ENCODE data around the gene CLHC1.

The CLHC1 gene

DNA sequence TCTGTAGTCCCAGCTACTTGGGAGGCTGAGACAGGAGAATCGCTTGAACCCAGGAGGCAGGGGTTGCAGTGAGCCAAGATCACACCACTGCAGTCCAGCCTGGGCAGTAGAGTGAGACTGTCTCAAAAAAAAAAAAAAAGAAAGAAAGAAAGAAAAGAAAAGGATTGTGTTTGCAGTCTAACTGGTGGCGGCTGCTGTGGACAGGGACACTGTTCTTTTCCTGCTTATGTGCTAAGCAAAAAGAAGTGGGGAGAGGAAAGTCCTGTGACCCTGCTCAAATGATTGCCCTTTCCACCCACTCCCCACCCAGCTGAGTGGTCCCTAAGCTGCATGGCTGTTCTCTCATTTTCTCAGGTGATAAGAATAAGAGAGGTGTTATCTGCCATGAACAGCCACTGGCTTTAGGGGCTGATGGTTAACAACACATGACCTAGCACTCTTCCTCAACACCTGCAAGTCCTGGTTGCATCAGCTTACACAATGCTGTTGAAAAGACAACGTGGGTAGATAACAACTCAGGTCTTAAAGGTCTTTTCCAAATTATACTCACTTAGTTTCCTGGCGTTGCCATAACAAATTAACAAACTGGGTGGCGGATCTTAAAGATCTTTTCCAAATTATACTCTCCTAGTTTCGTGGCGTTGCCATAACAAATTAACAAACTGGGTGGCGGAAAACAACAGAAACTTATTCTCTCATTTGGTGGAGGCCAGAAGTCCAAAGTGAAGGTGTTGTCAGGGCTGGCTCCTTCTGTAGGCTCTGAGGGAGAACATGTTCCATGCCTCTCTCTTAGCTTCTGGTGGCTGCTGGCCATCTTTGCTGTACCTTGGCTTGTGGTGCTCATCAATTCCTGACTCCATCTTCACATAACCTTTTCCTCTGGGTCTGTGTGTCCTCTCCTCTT is 91.5 kb downstream of the CLHC1 start:
- Histone ChIP-seq H3K4me2 (ENCODE audit: insufficient read depth, low read length) (no peak overlapping the region), H3K9me3 (ENCODE audit: insufficient read depth, low read length, severe bottlenecking) (no peaks in the 10 kb centered on the region), H4K20me1 (ENCODE audit: insufficient read depth, low read length) (no peaks in the 10 kb centered on the region), H2AFZ (ENCODE audit: low read depth, low read length) (no peak overlapping the region), H3K4me3 (ENCODE audit: low read depth in 1 of 2, low read length in 2 of 2) (no peak overlapping the region), H3K4me1 (ENCODE audit: insufficient read depth, low read length) (peaks cover 10% of the 10 kb centered on the region), H3K9ac (ENCODE audit: low read depth, low read length) (no peak overlapping the region), H3K36me3 (ENCODE audit: insufficient read depth, low read length) (no peaks in the 10 kb centered on the region), H3K27ac (ENCODE audit: low read length) (peak overlapping the region; percentile 23; the same call in 1 of the 2 replicates), H3K79me2 (ENCODE audit: insufficient read depth, low read length) (no peaks in the 10 kb centered on the region), H3K27me3 (ENCODE audit: insufficient read depth, low read length, poor library complexity) (no peaks in the 10 kb centered on the region)
- no peak for TF ChIP-seq EZH2 (IDR thresholded peaks at IDR 0.05; ENCODE audit: borderline replicate concordance, low read depth, low read length, severe bottlenecking)
- peak; percentile 20 for DNase-seq
- ATAC-seq (ENCODE audit: insufficient read depth, low read depth) = peak; percentile 63

DNA sequence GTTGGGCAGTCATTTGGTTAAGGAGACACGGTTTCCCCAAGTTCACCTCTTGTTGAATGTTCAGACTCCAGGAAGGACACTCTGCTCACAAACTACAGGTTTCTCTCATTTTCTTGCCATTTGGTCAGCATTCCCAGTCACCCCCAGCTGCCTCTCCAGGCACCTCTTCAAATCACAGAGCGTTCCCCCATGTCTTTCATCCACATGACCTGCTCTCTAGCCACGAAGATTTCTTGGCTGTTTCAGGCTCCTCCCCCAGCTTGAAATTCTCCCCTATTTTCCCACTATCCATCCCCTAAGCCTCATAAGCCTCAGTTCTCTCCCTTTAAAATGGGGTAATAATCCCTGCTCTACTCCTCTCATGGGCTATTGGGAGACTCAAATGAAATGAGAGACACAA is 92.8 kb downstream of the CLHC1 start:
- Histone ChIP-seq H3K9ac (ENCODE audit: low read depth, low read length) (no peak overlapping the region), H3K4me1 (ENCODE audit: insufficient read depth, low read length) (peaks cover 16% of the 10 kb centered on the region), H3K4me2 (ENCODE audit: insufficient read depth, low read length) (no peak overlapping the region), H3K4me3 (ENCODE audit: low read depth in 1 of 2, low read length in 2 of 2) (no peak overlapping the region), H2AFZ (ENCODE audit: low read depth, low read length) (no peak overlapping the region), H3K9me3 (ENCODE audit: insufficient read depth, low read length, severe bottlenecking) (no peaks in the 10 kb centered on the region), H3K27ac (ENCODE audit: low read length) (no peak overlapping the region), H4K20me1 (ENCODE audit: insufficient read depth, low read length) (no peaks in the 10 kb centered on the region), H3K36me3 (ENCODE audit: insufficient read depth, low read length) (no peaks in the 10 kb centered on the region), H3K27me3 (ENCODE audit: insufficient read depth, low read length, poor library complexity) (no peaks in the 10 kb centered on the region), H3K79me2 (ENCODE audit: insufficient read depth, low read length) (no peaks in the 10 kb centered on the region)
- no peak for TF ChIP-seq EZH2 (IDR thresholded peaks at IDR 0.05; ENCODE audit: borderline replicate concordance, low read depth, low read length, severe bottlenecking)
- TF ChIP-seq, protein P1, sequence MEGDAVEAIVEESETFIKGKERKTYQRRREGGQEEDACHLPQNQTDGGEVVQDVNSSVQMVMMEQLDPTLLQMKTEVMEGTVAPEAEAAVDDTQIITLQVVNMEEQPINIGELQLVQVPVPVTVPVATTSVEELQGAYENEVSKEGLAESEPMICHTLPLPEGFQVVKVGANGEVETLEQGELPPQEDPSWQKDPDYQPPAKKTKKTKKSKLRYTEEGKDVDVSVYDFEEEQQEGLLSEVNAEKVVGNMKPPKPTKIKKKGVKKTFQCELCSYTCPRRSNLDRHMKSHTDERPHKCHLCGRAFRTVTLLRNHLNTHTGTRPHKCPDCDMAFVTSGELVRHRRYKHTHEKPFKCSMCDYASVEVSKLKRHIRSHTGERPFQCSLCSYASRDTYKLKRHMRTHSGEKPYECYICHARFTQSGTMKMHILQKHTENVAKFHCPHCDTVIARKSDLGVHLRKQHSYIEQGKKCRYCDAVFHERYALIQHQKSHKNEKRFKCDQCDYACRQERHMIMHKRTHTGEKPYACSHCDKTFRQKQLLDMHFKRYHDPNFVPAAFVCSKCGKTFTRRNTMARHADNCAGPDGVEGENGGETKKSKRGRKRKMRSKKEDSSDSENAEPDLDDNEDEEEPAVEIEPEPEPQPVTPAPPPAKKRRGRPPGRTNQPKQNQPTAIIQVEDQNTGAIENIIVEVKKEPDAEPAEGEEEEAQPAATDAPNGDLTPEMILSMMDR (IDR thresholded peaks at IDR 0.05; ENCODE audit: borderline replicate concordance, extremely low read depth, low read length, poor library complexity, severe bottlenecking) = no peak
- DNase-seq = no peak
- no peak for ATAC-seq (ENCODE audit: insufficient read depth, low read depth)

DNA sequence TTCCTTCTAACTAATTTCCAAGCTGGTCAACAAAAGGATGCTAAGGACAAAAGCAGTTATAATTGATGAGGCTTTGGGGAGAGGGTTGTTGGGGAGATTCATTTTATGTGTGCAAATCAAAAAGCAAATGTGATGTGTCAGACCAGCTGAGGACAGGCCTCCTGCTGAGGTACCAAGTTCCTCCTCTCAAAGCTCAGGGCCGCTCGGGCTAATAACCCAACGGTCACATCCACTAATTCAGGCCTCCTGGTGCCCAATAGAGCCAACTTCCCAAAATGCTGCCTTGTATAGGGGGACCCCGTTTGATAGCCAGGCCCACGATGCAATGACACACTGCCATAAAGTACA is 93.2 kb downstream of the CLHC1 start:
- H3K4me1 ChIP-seq (ENCODE audit: insufficient read depth, low read length) = peaks cover 21% of the 10 kb centered on the region
- ATAC-seq (ENCODE audit: insufficient read depth, low read depth) = no peak

More for the DNA sequence above, 93.2 kb downstream of the CLHC1 start:
- Histone ChIP-seq H3K27ac (ENCODE audit: low read length) (no peak overlapping the region), H3K4me2 (ENCODE audit: insufficient read depth, low read length) (no peak overlapping the region), H2AFZ (ENCODE audit: low read depth, low read length) (no peak overlapping the region), H3K9ac (ENCODE audit: low read depth, low read length) (no peak overlapping the region), H3K36me3 (ENCODE audit: insufficient read depth, low read length) (no peaks in the 10 kb centered on the region), H4K20me1 (ENCODE audit: insufficient read depth, low read length) (no peaks in the 10 kb centered on the region), H3K27me3 (ENCODE audit: insufficient read depth, low read length, poor library complexity) (no peaks in the 10 kb centered on the region), H3K79me2 (ENCODE audit: insufficient read depth, low read length) (no peaks in the 10 kb centered on the region), H3K4me3 (ENCODE audit: low read depth in 1 of 2, low read length in 2 of 2) (no peak overlapping the region), H3K9me3 (ENCODE audit: insufficient read depth, low read length, severe bottlenecking) (no peaks in the 10 kb centered on the region)
- TF ChIP-seq, protein P1 (IDR thresholded peaks at IDR 0.05; ENCODE audit: borderline replicate concordance, extremely low read depth, low read length, poor library complexity, severe bottlenecking) = no peak
- TF ChIP-seq EZH2 (IDR thresholded peaks at IDR 0.05; ENCODE audit: borderline replicate concordance, low read depth, low read length, severe bottlenecking) = no peak
- no peak for DNase-seq

All from DND-41 (cell line).